A549 (cell line): ENCODE data around the gene MYOC.

Experiments
- EP300 ChIP-seq, 2 experiments: fragments of >200 bp; sonication (Bioruptor Twin); formaldehyde crosslinking; IDR thresholded peaks; 2 replicates in 1 of 2; 3 replicates in 1 of 2; pipeline ENCODE4 v1.6.1; 2016 to 2017
- NR3C1 ChIP-seq: fragments of >200 bp; sonication (Bioruptor Twin); formaldehyde crosslinking; IDR thresholded peaks from 3 replicates; pipeline ENCODE4 v1.6.1; 2017
- PHF8 ChIP-seq: fragments of 200-600 bp; sonication (generic); IDR thresholded peaks from 2 replicates; pipeline ENCODE4 v1.6.1; 2016; ENCODE audit warnings: low read depth, mild to moderate bottlenecking, antibody characterized with exemption, moderate library complexity, borderline replicate concordance
- RNF2 ChIP-seq: fragments of 200-600 bp; sonication (generic); IDR thresholded peaks from 2 replicates; pipeline ENCODE4 v1.6.1; 2016; ENCODE audit warnings: low read depth, mild to moderate bottlenecking, antibody characterized with exemption, moderate library complexity, borderline replicate concordance
- SMC3 ChIP-seq: fragments of >200 bp; sonication (Bioruptor Twin); formaldehyde crosslinking; IDR thresholded peaks from 3 replicates; pipeline ENCODE4 v1.6.1; 2018; ENCODE audit warnings: inconsistent platforms
- SREBF2 ChIP-seq: fragments of 450-650 bp; IDR thresholded peaks from 2 replicates; pipeline ENCODE4 v1.6.1; 2014; ENCODE audit warnings: mild to moderate bottlenecking, moderate library complexity
- ZSCAN20 ChIP-seq: fragments of 250-450 bp; sonication (Bioruptor Pico); IDR thresholded peaks from 2 replicates; pipeline ENCODE4 v1.8.0; 2022; ENCODE audit warnings: mild to moderate bottlenecking, moderate library complexity
- TF ChIP-seq, protein P1 (sequence below): fragments of 450-650 bp; IDR thresholded peaks from 2 replicates; pipeline ENCODE4 v1.6.1; 2014; ENCODE audit warnings: antibody characterized with exemption
- TF ChIP-seq, protein P2 (sequence below): fragments of >200 bp; sonication (Bioruptor Twin); formaldehyde crosslinking; IDR thresholded peaks from 3 replicates; pipeline ENCODE4 v1.5.1; 2016
- TF ChIP-seq, protein P3 (sequence below): fragments of 200-600 bp; sonication (generic); IDR thresholded peaks from 2 replicates; pipeline ENCODE4 v1.6.1; 2016; ENCODE audit warnings: antibody characterized with exemption, mild to moderate bottlenecking, moderate library complexity
- TF ChIP-seq, protein P4 (sequence below): IDR thresholded peaks from 2 replicates; pipeline ENCODE4 v1.6.1; 2012
- TF ChIP-seq, protein P5 (sequence below): fragments of >200 bp; sonication (Bioruptor Twin); formaldehyde crosslinking; IDR thresholded peaks from 3 replicates; pipeline ENCODE4 v1.6.1; 2016

DNA sequence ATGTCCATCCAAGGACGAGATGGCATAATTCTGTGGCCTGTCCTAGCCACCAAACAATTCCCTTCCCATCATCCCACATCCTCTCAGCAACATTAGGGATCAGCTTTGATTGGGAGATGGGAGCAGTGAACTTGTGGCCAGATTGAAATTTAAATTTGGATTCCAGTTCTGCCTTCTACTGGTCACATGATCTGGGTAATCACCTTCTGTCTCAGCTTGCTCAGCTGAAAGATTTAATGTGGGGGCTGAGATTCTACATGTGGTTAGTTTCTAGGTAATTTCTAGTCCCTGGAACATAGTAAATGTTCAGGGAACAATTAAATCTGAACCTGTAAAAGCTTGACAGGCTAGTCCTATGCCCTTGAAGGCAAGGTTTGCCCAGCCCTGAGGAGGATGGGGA lies 27.3 kb downstream of the MYOC start:
- TF ChIP-seq, protein P1, sequence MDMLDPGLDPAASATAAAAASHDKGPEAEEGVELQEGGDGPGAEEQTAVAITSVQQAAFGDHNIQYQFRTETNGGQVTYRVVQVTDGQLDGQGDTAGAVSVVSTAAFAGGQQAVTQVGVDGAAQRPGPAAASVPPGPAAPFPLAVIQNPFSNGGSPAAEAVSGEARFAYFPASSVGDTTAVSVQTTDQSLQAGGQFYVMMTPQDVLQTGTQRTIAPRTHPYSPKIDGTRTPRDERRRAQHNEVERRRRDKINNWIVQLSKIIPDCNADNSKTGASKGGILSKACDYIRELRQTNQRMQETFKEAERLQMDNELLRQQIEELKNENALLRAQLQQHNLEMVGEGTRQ, result no peak
- TF ChIP-seq, protein P2, sequence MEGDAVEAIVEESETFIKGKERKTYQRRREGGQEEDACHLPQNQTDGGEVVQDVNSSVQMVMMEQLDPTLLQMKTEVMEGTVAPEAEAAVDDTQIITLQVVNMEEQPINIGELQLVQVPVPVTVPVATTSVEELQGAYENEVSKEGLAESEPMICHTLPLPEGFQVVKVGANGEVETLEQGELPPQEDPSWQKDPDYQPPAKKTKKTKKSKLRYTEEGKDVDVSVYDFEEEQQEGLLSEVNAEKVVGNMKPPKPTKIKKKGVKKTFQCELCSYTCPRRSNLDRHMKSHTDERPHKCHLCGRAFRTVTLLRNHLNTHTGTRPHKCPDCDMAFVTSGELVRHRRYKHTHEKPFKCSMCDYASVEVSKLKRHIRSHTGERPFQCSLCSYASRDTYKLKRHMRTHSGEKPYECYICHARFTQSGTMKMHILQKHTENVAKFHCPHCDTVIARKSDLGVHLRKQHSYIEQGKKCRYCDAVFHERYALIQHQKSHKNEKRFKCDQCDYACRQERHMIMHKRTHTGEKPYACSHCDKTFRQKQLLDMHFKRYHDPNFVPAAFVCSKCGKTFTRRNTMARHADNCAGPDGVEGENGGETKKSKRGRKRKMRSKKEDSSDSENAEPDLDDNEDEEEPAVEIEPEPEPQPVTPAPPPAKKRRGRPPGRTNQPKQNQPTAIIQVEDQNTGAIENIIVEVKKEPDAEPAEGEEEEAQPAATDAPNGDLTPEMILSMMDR, result no peak
- TF ChIP-seq SREBF2, result no peak
- TF ChIP-seq NR3C1, result no peak
- TF ChIP-seq SMC3, result no peak
- TF ChIP-seq, protein P3, sequence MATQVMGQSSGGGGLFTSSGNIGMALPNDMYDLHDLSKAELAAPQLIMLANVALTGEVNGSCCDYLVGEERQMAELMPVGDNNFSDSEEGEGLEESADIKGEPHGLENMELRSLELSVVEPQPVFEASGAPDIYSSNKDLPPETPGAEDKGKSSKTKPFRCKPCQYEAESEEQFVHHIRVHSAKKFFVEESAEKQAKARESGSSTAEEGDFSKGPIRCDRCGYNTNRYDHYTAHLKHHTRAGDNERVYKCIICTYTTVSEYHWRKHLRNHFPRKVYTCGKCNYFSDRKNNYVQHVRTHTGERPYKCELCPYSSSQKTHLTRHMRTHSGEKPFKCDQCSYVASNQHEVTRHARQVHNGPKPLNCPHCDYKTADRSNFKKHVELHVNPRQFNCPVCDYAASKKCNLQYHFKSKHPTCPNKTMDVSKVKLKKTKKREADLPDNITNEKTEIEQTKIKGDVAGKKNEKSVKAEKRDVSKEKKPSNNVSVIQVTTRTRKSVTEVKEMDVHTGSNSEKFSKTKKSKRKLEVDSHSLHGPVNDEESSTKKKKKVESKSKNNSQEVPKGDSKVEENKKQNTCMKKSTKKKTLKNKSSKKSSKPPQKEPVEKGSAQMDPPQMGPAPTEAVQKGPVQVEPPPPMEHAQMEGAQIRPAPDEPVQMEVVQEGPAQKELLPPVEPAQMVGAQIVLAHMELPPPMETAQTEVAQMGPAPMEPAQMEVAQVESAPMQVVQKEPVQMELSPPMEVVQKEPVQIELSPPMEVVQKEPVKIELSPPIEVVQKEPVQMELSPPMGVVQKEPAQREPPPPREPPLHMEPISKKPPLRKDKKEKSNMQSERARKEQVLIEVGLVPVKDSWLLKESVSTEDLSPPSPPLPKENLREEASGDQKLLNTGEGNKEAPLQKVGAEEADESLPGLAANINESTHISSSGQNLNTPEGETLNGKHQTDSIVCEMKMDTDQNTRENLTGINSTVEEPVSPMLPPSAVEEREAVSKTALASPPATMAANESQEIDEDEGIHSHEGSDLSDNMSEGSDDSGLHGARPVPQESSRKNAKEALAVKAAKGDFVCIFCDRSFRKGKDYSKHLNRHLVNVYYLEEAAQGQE, result no peak
- no peak for TF ChIP-seq EP300 (IDR thresholded peaks at IDR 0.05)
- TF ChIP-seq, protein P4, sequence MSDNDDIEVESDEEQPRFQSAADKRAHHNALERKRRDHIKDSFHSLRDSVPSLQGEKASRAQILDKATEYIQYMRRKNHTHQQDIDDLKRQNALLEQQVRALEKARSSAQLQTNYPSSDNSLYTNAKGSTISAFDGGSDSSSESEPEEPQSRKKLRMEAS, result no peak
- no peak for TF ChIP-seq PHF8
- TF ChIP-seq, protein P5, sequence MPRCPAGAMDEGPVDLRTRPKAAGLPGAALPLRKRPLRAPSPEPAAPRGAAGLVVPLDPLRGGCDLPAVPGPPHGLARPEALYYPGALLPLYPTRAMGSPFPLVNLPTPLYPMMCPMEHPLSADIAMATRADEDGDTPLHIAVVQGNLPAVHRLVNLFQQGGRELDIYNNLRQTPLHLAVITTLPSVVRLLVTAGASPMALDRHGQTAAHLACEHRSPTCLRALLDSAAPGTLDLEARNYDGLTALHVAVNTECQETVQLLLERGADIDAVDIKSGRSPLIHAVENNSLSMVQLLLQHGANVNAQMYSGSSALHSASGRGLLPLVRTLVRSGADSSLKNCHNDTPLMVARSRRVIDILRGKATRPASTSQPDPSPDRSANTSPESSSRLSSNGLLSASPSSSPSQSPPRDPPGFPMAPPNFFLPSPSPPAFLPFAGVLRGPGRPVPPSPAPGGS, result no peak
- TF ChIP-seq RNF2, result no peak
- TF ChIP-seq ZSCAN20, result no peak
